ENCODE results near the gene OBP2A. TPM values are rescaled to one million over a fixed set of nuclear protein-coding genes. Genes with fewer than 3 reads are reported as not detected.

Gene OBP2A
- total and polyA plus RNA-seq, 5 donors: not detected

DNA sequence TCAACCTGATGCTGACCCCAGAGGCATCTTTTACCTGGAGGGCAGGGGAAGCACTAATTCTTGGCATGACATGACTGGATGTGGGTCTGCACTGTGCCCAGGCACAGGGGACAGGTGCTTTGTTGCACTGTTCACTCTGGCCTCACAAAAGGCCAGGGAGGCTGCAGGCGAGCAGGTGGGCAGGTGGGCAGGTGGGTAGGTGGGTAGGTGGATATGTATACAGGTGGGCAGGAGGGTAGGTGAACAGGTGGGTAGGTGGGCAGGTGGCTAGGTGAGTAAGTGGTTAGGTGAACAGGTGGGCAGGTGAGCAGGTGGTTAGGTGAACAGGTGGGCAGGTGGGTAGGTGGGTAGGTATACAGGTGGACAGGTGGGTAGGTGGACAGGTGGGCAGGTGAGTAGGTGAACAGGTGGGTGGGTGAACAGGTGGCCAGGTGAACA is 17.1 kb downstream of the OBP2A start:
- no peaks in the 10 kb centered on the region for H3K27me3 ChIP-seq (ENCODE audit: control insufficient read depth, insufficient read depth)
- WGBS: 76% methylated on average over 1 of the region's 1 CpG

GRCh38 chr9:135563858-135564257 is 17.9 kb downstream of the OBP2A start:
- H3K27me3 ChIP-seq (ENCODE audit: control insufficient read depth, insufficient read depth): no peaks in the 10 kb centered on the region
- WGBS: 82% methylated on average over 12 of the region's 12 CpGs

More for the DNA sequence above, 17.1 kb downstream of the OBP2A start:
- Histone ChIP-seq H3K27ac (ENCODE audit: low read length) (no peak overlapping the region), H3K4me3 (ENCODE audit: low read length) (no peak overlapping the region), H3K4me1 (ENCODE audit: control insufficient read depth, insufficient read depth, low read length) (no peaks in the 10 kb centered on the region), H3K9me3 (ENCODE audit: control insufficient read depth, low read length) (no peaks in the 10 kb centered on the region)
- intact Hi-C loops (cut with DNase I): no loop called here
- DNase-seq (no peak), ATAC-seq (no peak)

GRCh38 chr9:135565141-135565628 is 19.3 kb downstream of the OBP2A start:
- H3K4me3 ChIP-seq (ENCODE audit: low read length): no peak overlapping the region
- no peaks in the 10 kb centered on the region for H3K27me3 ChIP-seq (ENCODE audit: control insufficient read depth, insufficient read depth)
- no peak overlapping the region for H3K27ac ChIP-seq (ENCODE audit: low read length)
- DNase-seq (no peak), ATAC-seq (no peak)
- no peaks in the 10 kb centered on the region for H3K4me1 ChIP-seq (ENCODE audit: control insufficient read depth, insufficient read depth, low read length)
- WGBS: 73% methylated on average over 9 of the region's 9 CpGs
- intact Hi-C loops (cut with DNase I): no loop called here
- H3K9me3 ChIP-seq (ENCODE audit: control insufficient read depth, low read length): no peaks in the 10 kb centered on the region

More at GRCh38 chr9:135563858-135564257, 17.9 kb downstream of the OBP2A start:
- no peaks in the 10 kb centered on the region for H3K9me3 ChIP-seq (ENCODE audit: control insufficient read depth, low read length)
- intact Hi-C loops (cut with DNase I): no loop called here
- no peak overlapping the region for H3K4me3 ChIP-seq (ENCODE audit: low read length)
- no peak for ATAC-seq
- DNase-seq: no peak
- H3K4me1 ChIP-seq (ENCODE audit: control insufficient read depth, insufficient read depth, low read length): no peaks in the 10 kb centered on the region
- no peak overlapping the region for H3K27ac ChIP-seq (ENCODE audit: low read length)

- ATAC-seq (no peak), DNase-seq (no peak)
- Histone ChIP-seq H3K9me3 (ENCODE audit: control insufficient read depth, low read length) (no peaks in the 10 kb centered on the region), H3K4me1 (ENCODE audit: control insufficient read depth, insufficient read depth, low read length) (no peaks in the 10 kb centered on the region), H3K27ac (ENCODE audit: low read length) (no peak overlapping the region), H3K4me3 (ENCODE audit: low read length) (no peak overlapping the region), H3K27me3 (ENCODE audit: control insufficient read depth, insufficient read depth) (no peaks in the 10 kb centered on the region)
- intact Hi-C loops (cut with DNase I): no loop called here
- WGBS: 54% methylated on average over 8 of the region's 8 CpGs
These were observed 19.7 kb downstream of the OBP2A start for GRCh38 chr9:135565636-135566035.

DNA sequence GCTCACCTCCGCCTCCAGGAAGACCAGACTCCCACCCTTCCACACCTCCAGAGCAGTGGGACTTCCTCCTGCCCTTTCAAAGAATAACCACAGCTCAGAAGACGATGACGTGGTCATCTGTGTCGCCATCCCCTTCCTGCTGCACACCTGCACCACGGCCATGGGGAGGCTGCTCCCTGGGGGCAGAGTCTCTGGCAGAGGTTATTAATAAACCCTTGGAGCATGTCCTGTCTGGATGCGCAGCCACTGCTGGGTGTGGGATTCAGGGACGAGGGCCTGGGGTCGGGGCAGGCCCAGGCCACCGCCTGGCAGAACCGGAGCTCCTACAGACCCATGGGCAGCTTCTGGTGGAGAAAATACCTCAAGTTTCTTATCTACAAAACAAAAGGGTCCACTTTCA is 20.6 kb downstream of the OBP2A start:
- no peaks in the 10 kb centered on the region for H3K27me3 ChIP-seq (ENCODE audit: control insufficient read depth, insufficient read depth)
- WGBS: 69% methylated on average over 10 of the region's 10 CpGs

GRCh38 chr9:135567311-135567710 is 21.4 kb downstream of the OBP2A start:
- H3K9me3 ChIP-seq (ENCODE audit: control insufficient read depth, low read length): no peaks in the 10 kb centered on the region
- no peaks in the 10 kb centered on the region for H3K4me1 ChIP-seq (ENCODE audit: control insufficient read depth, insufficient read depth, low read length)
- H3K4me3 ChIP-seq (ENCODE audit: low read length): no peak overlapping the region
- 63% methylated on average over 9 of the region's 9 CpGs for WGBS
- intact Hi-C loops (cut with DNase I): no loop called here
- no peak for ATAC-seq
- H3K27ac ChIP-seq (ENCODE audit: low read length): no peak overlapping the region
- DNase-seq: no peak
- no peaks in the 10 kb centered on the region for H3K27me3 ChIP-seq (ENCODE audit: control insufficient read depth, insufficient read depth)

More for the DNA sequence above, 20.6 kb downstream of the OBP2A start:
- H3K4me3 ChIP-seq (ENCODE audit: low read length): no peak overlapping the region
- no peak for ATAC-seq
- no peaks in the 10 kb centered on the region for H3K9me3 ChIP-seq (ENCODE audit: control insufficient read depth, low read length)
- no peak overlapping the region for H3K27ac ChIP-seq (ENCODE audit: low read length)
- intact Hi-C loops (cut with DNase I): no loop called here
- no peak for DNase-seq
- no peaks in the 10 kb centered on the region for H3K4me1 ChIP-seq (ENCODE audit: control insufficient read depth, insufficient read depth, low read length)

GRCh38 chr9:135568026-135568425 is 22.1 kb downstream of the OBP2A start:
- Histone ChIP-seq H3K27me3 (ENCODE audit: control insufficient read depth, insufficient read depth) (no peaks in the 10 kb centered on the region), H3K4me1 (ENCODE audit: control insufficient read depth, insufficient read depth, low read length) (no peaks in the 10 kb centered on the region), H3K4me3 (ENCODE audit: low read length) (no peak overlapping the region), H3K9me3 (ENCODE audit: control insufficient read depth, low read length) (no peaks in the 10 kb centered on the region), H3K27ac (ENCODE audit: low read length) (no peak overlapping the region)
- intact Hi-C loops (cut with DNase I): no loop called here
- WGBS: 92% methylated on average over 6 of the region's 6 CpGs
- ATAC-seq: no peak
- no peak for DNase-seq

DNA sequence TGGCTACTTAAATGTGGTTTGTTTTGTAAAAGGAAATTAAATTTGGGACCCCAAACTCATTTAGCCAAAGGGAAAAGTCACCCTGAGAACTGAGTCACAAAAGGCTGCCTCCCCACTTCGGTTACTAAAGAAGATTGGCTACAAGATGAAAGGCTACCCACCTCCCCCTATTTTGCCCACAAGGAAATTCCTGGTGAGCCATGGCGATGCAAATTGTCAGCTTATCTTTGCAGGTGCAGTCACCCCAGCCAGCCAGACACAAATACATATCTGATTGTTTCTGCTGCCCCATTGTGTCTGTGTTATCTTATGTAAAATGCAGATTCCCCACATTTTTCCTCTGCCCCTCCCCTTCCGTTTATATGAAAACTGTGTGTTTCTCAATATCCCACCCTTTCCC is 24.5 kb downstream of the OBP2A start:
- no peak for DNase-seq
- intact Hi-C loops (cut with DNase I): no loop called here
- WGBS: 49% methylated on average over 3 of the region's 3 CpGs
- no peak overlapping the region for H3K27ac ChIP-seq (ENCODE audit: low read length)
- no peaks in the 10 kb centered on the region for H3K9me3 ChIP-seq (ENCODE audit: control insufficient read depth, low read length)
- ATAC-seq: no peak
- H3K27me3 ChIP-seq (ENCODE audit: control insufficient read depth, insufficient read depth): no peaks in the 10 kb centered on the region
- no peak overlapping the region for H3K4me3 ChIP-seq (ENCODE audit: low read length)
- no peaks in the 10 kb centered on the region for H3K4me1 ChIP-seq (ENCODE audit: control insufficient read depth, insufficient read depth, low read length)

GRCh38 chr9:135572233-135572632 is 26.3 kb downstream of the OBP2A start:
- no peaks in the 10 kb centered on the region for H3K4me1 ChIP-seq (ENCODE audit: control insufficient read depth, insufficient read depth, low read length)
- intact Hi-C loops (cut with DNase I): no loop called here
- ATAC-seq: no peak
- no peaks in the 10 kb centered on the region for H3K9me3 ChIP-seq (ENCODE audit: control insufficient read depth, low read length)
- no peaks in the 10 kb centered on the region for H3K27me3 ChIP-seq (ENCODE audit: control insufficient read depth, insufficient read depth)
- no peak overlapping the region for H3K4me3 ChIP-seq (ENCODE audit: low read length)
- DNase-seq: no peak
- WGBS: 84% methylated on average over 2 of the region's 2 CpGs
- H3K27ac ChIP-seq (ENCODE audit: low read length): no peak overlapping the region

- no peaks in the 10 kb centered on the region for H3K27me3 ChIP-seq (ENCODE audit: control insufficient read depth, insufficient read depth)
- 79% methylated on average over 1 of the region's 1 CpG for WGBS
- DNase-seq: no peak
- H3K4me1 ChIP-seq (ENCODE audit: control insufficient read depth, insufficient read depth, low read length): no peaks in the 10 kb centered on the region
- intact Hi-C loops (cut with DNase I): no loop called here
- H3K9me3 ChIP-seq (ENCODE audit: control insufficient read depth, low read length): no peaks in the 10 kb centered on the region
- H3K4me3 ChIP-seq (ENCODE audit: low read length): no peak overlapping the region
- H3K27ac ChIP-seq (ENCODE audit: low read length): no peak overlapping the region
- no peak for ATAC-seq
These were observed 27.2 kb downstream of the OBP2A start for GRCh38 chr9:135573124-135573523.

- Histone ChIP-seq H3K27ac (ENCODE audit: low read length) (no peak overlapping the region), H3K27me3 (ENCODE audit: control insufficient read depth, insufficient read depth) (no peaks in the 10 kb centered on the region), H3K4me1 (ENCODE audit: control insufficient read depth, insufficient read depth, low read length) (no peaks in the 10 kb centered on the region), H3K4me3 (ENCODE audit: low read length) (no peak overlapping the region), H3K9me3 (ENCODE audit: control insufficient read depth, low read length) (no peaks in the 10 kb centered on the region)
- DNase-seq (no peak), ATAC-seq (no peak)
- WGBS: 70% methylated on average over 14 of the region's 14 CpGs
- intact Hi-C loops (cut with DNase I): no loop called here
These were observed 28.4 kb downstream of the OBP2A start for GRCh38 chr9:135574331-135574730.

DNA sequence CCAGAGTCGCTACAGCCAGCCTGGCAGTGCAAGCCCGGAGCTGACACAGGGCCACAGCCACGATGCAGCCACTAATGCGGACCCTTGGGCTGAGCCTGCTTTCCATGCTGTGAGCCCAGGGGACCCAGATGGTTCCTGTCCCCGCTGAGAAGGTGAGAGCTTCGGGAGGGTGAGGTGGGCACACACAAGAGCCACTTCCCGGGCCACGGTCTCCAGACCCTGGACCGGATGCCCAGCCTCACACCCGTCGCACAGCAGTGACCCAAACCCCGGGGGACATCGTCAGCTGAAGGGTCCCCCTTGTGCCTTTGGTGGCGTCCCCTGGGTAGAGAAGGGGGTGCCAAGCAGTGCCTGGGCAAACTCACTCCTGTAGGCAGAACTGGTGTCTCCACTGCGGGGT is 29.0 kb downstream of the OBP2A start:
- WGBS: 92% methylated on average over 15 of the region's 15 CpGs
- intact Hi-C loops (cut with DNase I): no loop called here
- DNase-seq (no peak), ATAC-seq (no peak)
- no peaks in the 10 kb centered on the region for H3K9me3 ChIP-seq (ENCODE audit: control insufficient read depth, low read length)
- no peaks in the 10 kb centered on the region for H3K27me3 ChIP-seq (ENCODE audit: control insufficient read depth, insufficient read depth)
- H3K4me1 ChIP-seq (ENCODE audit: control insufficient read depth, insufficient read depth, low read length): no peaks in the 10 kb centered on the region
- no peak overlapping the region for H3K4me3 ChIP-seq (ENCODE audit: low read length)
- no peak overlapping the region for H3K27ac ChIP-seq (ENCODE audit: low read length)
